ENCODE data around the gene ANKRD23.

GRCh38 chr2:96822786-96823185 lies 21.0 kb downstream of the ANKRD23 start:
- no peak for TF ChIP-seq CTCF (IDR thresholded peaks at IDR 0.05 in 8 of 11, conservative IDR thresholded peaks at IDR 0.05 in 3 of 11)
- no peak for TF ChIP-seq POLR2A (IDR thresholded peaks at IDR 0.05)
